HEK293 (cell line): ENCODE results near the gene LAYN.

ENCODE experiments used
- CTCF ChIA-PET: fragments of 350-600 bp; formaldehyde crosslinking; extraction: SDS; loops from one replicate; lab custom pipeline; 2021; ENCODE audit warnings: antibody characterized with exemption; lab: Yijun Ruan, JAX
- POLR2A ChIA-PET: fragments of 300-600 bp; formaldehyde crosslinking; extraction: SDS; loops from one replicate; lab custom pipeline; 2020; ENCODE audit warnings: antibody characterized with exemption, inconsistent platforms; lab: Yijun Ruan, JAX
- H3K27ac ChIP-seq: fragments of 200-500 bp; sonication (Bioruptor generic); 2 replicates; pipeline ENCODE4 v1.5.1; 2014; ENCODE audit warnings: low read depth, low read length, control low read depth, inconsistent platforms; ENCODE audit errors: extremely low read depth
- H3K36me3 ChIP-seq, 2 experiments: fragments of 200-500 bp in 1 of 2; sonication (Bioruptor generic) in 1 of 2; 1 replicate in 1 of 2; 2 replicates in 1 of 2; pipeline ENCODE4 v1.5.1; 2014 to 2017; ENCODE audit warnings: inconsistent platforms in 2 of 2, low read length in 2 of 2; ENCODE audit not compliant: control insufficient read depth in 2 of 2, insufficient read depth in 1 of 2
- H3K4me1 ChIP-seq: fragments of 200-500 bp; sonication (Bioruptor generic); 2 replicates; pipeline ENCODE4 v1.5.1; 2014; ENCODE audit warnings: mild to moderate bottlenecking, low read length, inconsistent platforms; ENCODE audit not compliant: control insufficient read depth, insufficient read depth
- H3K4me3 ChIP-seq: 2 replicates; pipeline ENCODE4 v1.5.1; 2011; ENCODE audit warnings: low read depth, mild to moderate bottlenecking, control low read depth, low read length, moderate library complexity
- H3K9me3 ChIP-seq: fragments of 200-500 bp; sonication (Bioruptor generic); 2 replicates; pipeline ENCODE4 v1.5.1; 2014; ENCODE audit warnings: low read depth, low read length, inconsistent platforms; ENCODE audit not compliant: control insufficient read depth, insufficient read depth
- RBAK ChIP-seq: fragments of 450-650 bp; formaldehyde crosslinking; IDR thresholded peaks from 2 replicates; pipeline ENCODE4 v1.5.1; 2016; ENCODE audit warnings: missing biosample characterization, missing genetic modification characterization
- ZNF138 ChIP-seq: fragments of 450-650 bp; formaldehyde crosslinking; IDR thresholded peaks from 2 replicates; pipeline ENCODE4 v1.5.1; 2016; ENCODE audit warnings: missing biosample characterization, missing genetic modification characterization, borderline replicate concordance
- ZNF274 ChIP-seq, 2 experiments: fragments of 200-500 bp in 1 of 2; fragments of 450-650 bp in 1 of 2; sonication (Bioruptor generic) in 1 of 2; formaldehyde crosslinking in 1 of 2; IDR thresholded peaks; 2 replicates each; pipeline versions ENCODE4 v1.5.1 to v1.6.1; 2014 to 2016; ENCODE audit warnings: borderline replicate concordance in 1 of 2, inconsistent platforms in 1 of 2, low read length in 1 of 2, missing biosample characterization in 1 of 2, missing genetic modification characterization in 1 of 2
- ZNF292 ChIP-seq: fragments of 450-650 bp; formaldehyde crosslinking; IDR thresholded peaks from 2 replicates; pipeline ENCODE4 v1.5.1; 2016; ENCODE audit warnings: low read depth, missing biosample characterization, missing genetic modification characterization, borderline replicate concordance
- ZNF324 ChIP-seq: fragments of 450-650 bp; formaldehyde crosslinking; IDR thresholded peaks from 2 replicates; pipeline ENCODE4 v1.5.1; 2016; ENCODE audit warnings: missing biosample characterization, missing genetic modification characterization
- ZNF354C ChIP-seq: fragments of 450-650 bp; formaldehyde crosslinking; IDR thresholded peaks from 2 replicates; pipeline ENCODE4 v1.5.1; 2016; ENCODE audit warnings: missing biosample characterization, missing genetic modification characterization, low read depth, borderline replicate concordance
- ZNF394 ChIP-seq: fragments of 450-650 bp; formaldehyde crosslinking; IDR thresholded peaks from 2 replicates; pipeline ENCODE4 v1.5.1; 2016; ENCODE audit warnings: missing biosample characterization, missing genetic modification characterization, mild to moderate bottlenecking, moderate library complexity, borderline replicate concordance
- ZNF654 ChIP-seq: fragments of 450-650 bp; formaldehyde crosslinking; IDR thresholded peaks from 2 replicates; pipeline ENCODE4 v1.5.1; 2016; ENCODE audit warnings: low read depth, missing biosample characterization, missing genetic modification characterization
- ZSCAN16 ChIP-seq: fragments of 450-650 bp; formaldehyde crosslinking; IDR thresholded peaks from 2 replicates; pipeline ENCODE4 v1.5.1; 2016; ENCODE audit warnings: missing biosample characterization, missing genetic modification characterization
- TF ChIP-seq, protein P1 (sequence below): fragments of 450-650 bp; formaldehyde crosslinking; IDR thresholded peaks from 2 replicates; pipeline ENCODE4 v1.5.1; 2017; ENCODE audit warnings: missing biosample characterization, missing genetic modification characterization
- TF ChIP-seq, protein P2 (sequence below): fragments of 450-650 bp; formaldehyde crosslinking; IDR thresholded peaks from 2 replicates; pipeline ENCODE4 v1.5.1; 2016; ENCODE audit warnings: missing biosample characterization, missing genetic modification characterization
- TF ChIP-seq, protein P3 (sequence below): fragments of 450-650 bp; formaldehyde crosslinking; IDR thresholded peaks from 2 replicates; pipeline ENCODE4 v1.5.1; 2017; ENCODE audit warnings: missing biosample characterization, missing genetic modification characterization
- TF ChIP-seq, protein P4 (sequence below): fragments of 450-650 bp; formaldehyde crosslinking; IDR thresholded peaks from 2 replicates; pipeline ENCODE4 v1.5.1; 2016; ENCODE audit warnings: missing biosample characterization, missing genetic modification characterization
- TF ChIP-seq, protein P5 (sequence below): fragments of 450-650 bp; IDR thresholded peaks from 2 replicates; pipeline ENCODE4 v1.5.1; 2018; ENCODE audit warnings: missing biosample characterization, mild to moderate bottlenecking, missing genetic modification characterization

LAYN gene

DNA sequence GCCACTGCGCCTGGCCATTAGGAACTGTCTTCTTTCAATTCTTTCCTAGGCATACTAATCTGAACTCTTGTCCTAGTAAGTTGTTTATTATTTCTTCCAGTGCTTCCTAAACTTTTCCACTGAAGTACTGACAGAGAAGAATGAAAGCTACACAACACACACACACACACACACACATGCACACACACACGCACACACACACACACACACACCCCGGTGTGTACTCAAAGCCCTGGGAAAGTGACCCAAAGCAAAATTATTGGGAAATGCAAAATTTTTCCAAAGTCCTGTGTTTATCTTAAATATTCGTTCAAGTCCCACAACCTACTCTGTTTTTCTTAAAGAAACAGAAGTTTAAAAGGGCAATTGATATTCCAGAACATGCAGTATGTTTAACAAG is 42.4 kb downstream of the LAYN start:
- Histone ChIP-seq H3K4me3 (no peak overlapping the region), H3K4me1 (no peaks in the 10 kb centered on the region), H3K9me3 (no peaks in the 10 kb centered on the region), H3K27ac (no peak overlapping the region), H3K36me3 (no peaks in the 10 kb centered on the region)
- TF ChIP-seq, protein P1, sequence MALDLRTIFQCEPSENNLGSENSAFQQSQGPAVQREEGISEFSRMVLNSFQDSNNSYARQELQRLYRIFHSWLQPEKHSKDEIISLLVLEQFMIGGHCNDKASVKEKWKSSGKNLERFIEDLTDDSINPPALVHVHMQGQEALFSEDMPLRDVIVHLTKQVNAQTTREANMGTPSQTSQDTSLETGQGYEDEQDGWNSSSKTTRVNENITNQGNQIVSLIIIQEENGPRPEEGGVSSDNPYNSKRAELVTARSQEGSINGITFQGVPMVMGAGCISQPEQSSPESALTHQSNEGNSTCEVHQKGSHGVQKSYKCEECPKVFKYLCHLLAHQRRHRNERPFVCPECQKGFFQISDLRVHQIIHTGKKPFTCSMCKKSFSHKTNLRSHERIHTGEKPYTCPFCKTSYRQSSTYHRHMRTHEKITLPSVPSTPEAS (tag by site-specific recombination), result peak; percentile 66; the same call in 1 of the 2 replicates
- TF ChIP-seq ZNF394 (tag by site-specific recombination), result no peak
- ChIA-PET CTCF (interaction anchor here (1.1 to 1.5 kb wide), 3 partner anchors 16 to 195 kb away, joined by 5 to 6 read pairs (median 5); no protein-coding TSS in a partner anchor), POLR2A (interaction anchor here (0.7 kb wide), 1 partner anchor 182 kb away, joined by 4 read pairs; no protein-coding TSS in a partner anchor)

DNA sequence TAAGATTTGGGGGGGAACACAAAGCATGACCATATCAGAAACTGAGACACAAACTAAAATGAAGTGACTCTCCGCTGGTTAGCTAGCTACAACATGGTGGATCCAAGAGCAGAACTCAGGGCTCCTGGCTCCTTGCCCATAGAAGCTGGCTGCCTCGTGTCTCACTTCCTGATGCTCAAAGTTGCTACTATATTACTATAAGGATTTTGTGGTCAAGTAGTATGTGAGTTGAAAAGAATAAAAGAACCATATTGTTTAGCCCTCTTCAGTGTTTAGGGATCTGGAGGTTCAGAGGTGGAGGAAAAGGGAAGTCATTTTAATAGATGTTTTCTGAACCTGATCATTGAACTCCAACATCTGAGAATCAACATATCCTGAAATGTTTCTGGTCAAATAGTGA is 44.9 kb downstream of the LAYN start:
- Histone ChIP-seq H3K27ac (no peak overlapping the region), H3K36me3 (no peaks in the 10 kb centered on the region), H3K4me3 (no peak overlapping the region), H3K9me3 (no peaks in the 10 kb centered on the region), H3K4me1 (no peaks in the 10 kb centered on the region)
- POLR2A ChIA-PET, result no interaction called here
- TF ChIP-seq, protein P2, sequence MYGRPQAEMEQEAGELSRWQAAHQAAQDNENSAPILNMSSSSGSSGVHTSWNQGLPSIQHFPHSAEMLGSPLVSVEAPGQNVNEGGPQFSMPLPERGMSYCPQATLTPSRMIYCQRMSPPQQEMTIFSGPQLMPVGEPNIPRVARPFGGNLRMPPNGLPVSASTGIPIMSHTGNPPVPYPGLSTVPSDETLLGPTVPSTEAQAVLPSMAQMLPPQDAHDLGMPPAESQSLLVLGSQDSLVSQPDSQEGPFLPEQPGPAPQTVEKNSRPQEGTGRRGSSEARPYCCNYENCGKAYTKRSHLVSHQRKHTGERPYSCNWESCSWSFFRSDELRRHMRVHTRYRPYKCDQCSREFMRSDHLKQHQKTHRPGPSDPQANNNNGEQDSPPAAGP, result no peak
- no peak for TF ChIP-seq ZNF274 (IDR thresholded peaks at IDR 0.05; ENCODE audit: low read length)
- no peak for TF ChIP-seq ZNF274 (tag by site-specific recombination; IDR thresholded peaks at IDR 0.05; ENCODE audit: borderline replicate concordance)
- TF ChIP-seq RBAK (tag by site-specific recombination), result no peak
- TF ChIP-seq, protein P3, sequence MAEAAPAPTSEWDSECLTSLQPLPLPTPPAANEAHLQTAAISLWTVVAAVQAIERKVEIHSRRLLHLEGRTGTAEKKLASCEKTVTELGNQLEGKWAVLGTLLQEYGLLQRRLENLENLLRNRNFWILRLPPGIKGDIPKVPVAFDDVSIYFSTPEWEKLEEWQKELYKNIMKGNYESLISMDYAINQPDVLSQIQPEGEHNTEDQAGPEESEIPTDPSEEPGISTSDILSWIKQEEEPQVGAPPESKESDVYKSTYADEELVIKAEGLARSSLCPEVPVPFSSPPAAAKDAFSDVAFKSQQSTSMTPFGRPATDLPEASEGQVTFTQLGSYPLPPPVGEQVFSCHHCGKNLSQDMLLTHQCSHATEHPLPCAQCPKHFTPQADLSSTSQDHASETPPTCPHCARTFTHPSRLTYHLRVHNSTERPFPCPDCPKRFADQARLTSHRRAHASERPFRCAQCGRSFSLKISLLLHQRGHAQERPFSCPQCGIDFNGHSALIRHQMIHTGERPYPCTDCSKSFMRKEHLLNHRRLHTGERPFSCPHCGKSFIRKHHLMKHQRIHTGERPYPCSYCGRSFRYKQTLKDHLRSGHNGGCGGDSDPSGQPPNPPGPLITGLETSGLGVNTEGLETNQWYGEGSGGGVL, result no peak
- TF ChIP-seq ZNF324 (tag by site-specific recombination), result no peak
- TF ChIP-seq, protein P4, sequence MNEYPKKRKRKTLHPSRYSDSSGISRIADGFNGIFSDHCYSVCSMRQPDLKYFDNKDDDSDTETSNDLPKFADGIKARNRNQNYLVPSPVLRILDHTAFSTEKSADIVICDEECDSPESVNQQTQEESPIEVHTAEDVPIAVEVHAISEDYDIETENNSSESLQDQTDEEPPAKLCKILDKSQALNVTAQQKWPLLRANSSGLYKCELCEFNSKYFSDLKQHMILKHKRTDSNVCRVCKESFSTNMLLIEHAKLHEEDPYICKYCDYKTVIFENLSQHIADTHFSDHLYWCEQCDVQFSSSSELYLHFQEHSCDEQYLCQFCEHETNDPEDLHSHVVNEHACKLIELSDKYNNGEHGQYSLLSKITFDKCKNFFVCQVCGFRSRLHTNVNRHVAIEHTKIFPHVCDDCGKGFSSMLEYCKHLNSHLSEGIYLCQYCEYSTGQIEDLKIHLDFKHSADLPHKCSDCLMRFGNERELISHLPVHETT (tag by site-specific recombination), result no peak
- TF ChIP-seq ZNF292 (tag by site-specific recombination), result no peak
- TF ChIP-seq ZNF354C, result no peak
- TF ChIP-seq ZSCAN16 (tag by site-specific recombination), result no peak
- TF ChIP-seq ZNF138, result no peak
- TF ChIP-seq ZNF654 (tag by site-specific recombination), result no peak
- TF ChIP-seq, protein P5, sequence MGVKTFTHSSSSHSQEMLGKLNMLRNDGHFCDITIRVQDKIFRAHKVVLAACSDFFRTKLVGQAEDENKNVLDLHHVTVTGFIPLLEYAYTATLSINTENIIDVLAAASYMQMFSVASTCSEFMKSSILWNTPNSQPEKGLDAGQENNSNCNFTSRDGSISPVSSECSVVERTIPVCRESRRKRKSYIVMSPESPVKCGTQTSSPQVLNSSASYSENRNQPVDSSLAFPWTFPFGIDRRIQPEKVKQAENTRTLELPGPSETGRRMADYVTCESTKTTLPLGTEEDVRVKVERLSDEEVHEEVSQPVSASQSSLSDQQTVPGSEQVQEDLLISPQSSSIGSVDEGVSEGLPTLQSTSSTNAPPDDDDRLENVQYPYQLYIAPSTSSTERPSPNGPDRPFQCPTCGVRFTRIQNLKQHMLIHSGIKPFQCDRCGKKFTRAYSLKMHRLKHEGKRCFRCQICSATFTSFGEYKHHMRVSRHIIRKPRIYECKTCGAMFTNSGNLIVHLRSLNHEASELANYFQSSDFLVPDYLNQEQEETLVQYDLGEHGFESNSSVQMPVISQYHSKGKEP (tag by site-specific recombination), result no peak
- CTCF ChIA-PET, result interaction anchor here (0.6 to 3.7 kb wide), 5 partner anchors 12 to 255 kb away, joined by 3 to 38 read pairs (median 3); no protein-coding TSS in a partner anchor
